ENCODE results near the gene AKR1B15.

AKR1B15 gene

GRCh38 chr7:134612197-134612596, 63.3 kb downstream of the AKR1B15 start:
- no peak for ATAC-seq (replicated peaks; ENCODE audit: extremely low read depth, poor library complexity, severe bottlenecking)
- no peaks in the 10 kb centered on the region for H3K4me1 Mint-ChIP-seq
- H3K4me3 Mint-ChIP-seq: no peak overlapping the region
- no peaks in the 10 kb centered on the region for H3K9me3 Mint-ChIP-seq
- H3K36me3 Mint-ChIP-seq (ENCODE audit: insufficient read depth): no peaks in the 10 kb centered on the region
- H3K27ac Mint-ChIP-seq (ENCODE audit: low read depth): no peak overlapping the region
- peaks cover 44% of the 10 kb centered on the region for H3K27me3 Mint-ChIP-seq
- DNase-seq (ENCODE audit: low spot score in 2 of 2): no peak

GRCh38 chr7:134613623-134614347, 64.9 kb downstream of the AKR1B15 start:
- H3K27ac Mint-ChIP-seq (ENCODE audit: low read depth): no peak overlapping the region
- no peak for DNase-seq (ENCODE audit: low spot score in 2 of 2)
- no peaks in the 10 kb centered on the region for H3K9me3 Mint-ChIP-seq
- H3K36me3 Mint-ChIP-seq (ENCODE audit: insufficient read depth): no peaks in the 10 kb centered on the region
- peaks cover 35% of the 10 kb centered on the region for H3K27me3 Mint-ChIP-seq
- no peaks in the 10 kb centered on the region for H3K4me1 Mint-ChIP-seq
- no peak for ATAC-seq (replicated peaks; ENCODE audit: extremely low read depth, poor library complexity, severe bottlenecking)
- H3K4me3 Mint-ChIP-seq: no peak overlapping the region

- Mint-ChIP-seq H3K9me3 (no peaks in the 10 kb centered on the region), H3K4me1 (no peaks in the 10 kb centered on the region), H3K27me3 (peaks cover 29% of the 10 kb centered on the region), H3K36me3 (ENCODE audit: insufficient read depth) (no peaks in the 10 kb centered on the region), H3K27ac (ENCODE audit: low read depth) (no peak overlapping the region), H3K4me3 (no peak overlapping the region)
- ATAC-seq (replicated peaks; ENCODE audit: extremely low read depth, poor library complexity, severe bottlenecking) (no peak), DNase-seq (ENCODE audit: low spot score in 2 of 2) (no peak)
These were observed 67.7 kb downstream of the AKR1B15 start for GRCh38 chr7:134616611-134617010.

- peaks cover 44% of the 10 kb centered on the region for H3K27me3 Mint-ChIP-seq
- ATAC-seq (replicated peaks; ENCODE audit: extremely low read depth, poor library complexity, severe bottlenecking): no peak
These were observed 70.0 kb downstream of the AKR1B15 start for GRCh38 chr7:134618756-134619530.

GRCh38 chr7:134619627-134620331, 70.9 kb downstream of the AKR1B15 start:
- peaks cover 50% of the 10 kb centered on the region for H3K27me3 Mint-ChIP-seq
- H3K36me3 Mint-ChIP-seq (ENCODE audit: insufficient read depth): no peaks in the 10 kb centered on the region
- ATAC-seq (replicated peaks; ENCODE audit: extremely low read depth, poor library complexity, severe bottlenecking): no peak
- no peak overlapping the region for H3K4me3 Mint-ChIP-seq
- no peaks in the 10 kb centered on the region for H3K9me3 Mint-ChIP-seq
- DNase-seq (ENCODE audit: low spot score in 2 of 2): no peak
- no peak overlapping the region for H3K27ac Mint-ChIP-seq (ENCODE audit: low read depth)
- H3K4me1 Mint-ChIP-seq: no peaks in the 10 kb centered on the region

More at GRCh38 chr7:134618756-134619530, 70.0 kb downstream of the AKR1B15 start:
- Mint-ChIP-seq H3K4me3 (no peak overlapping the region), H3K4me1 (no peaks in the 10 kb centered on the region), H3K36me3 (ENCODE audit: insufficient read depth) (no peaks in the 10 kb centered on the region), H3K9me3 (no peaks in the 10 kb centered on the region), H3K27ac (ENCODE audit: low read depth) (no peak overlapping the region)
- no peak for DNase-seq (ENCODE audit: low spot score in 2 of 2)

GRCh38 chr7:134622303-134622995, 73.5 kb downstream of the AKR1B15 start:
- peaks cover 57% of the 10 kb centered on the region for H3K27me3 Mint-ChIP-seq
- H3K36me3 Mint-ChIP-seq (ENCODE audit: insufficient read depth): no peaks in the 10 kb centered on the region
- ATAC-seq (replicated peaks; ENCODE audit: extremely low read depth, poor library complexity, severe bottlenecking): no peak

GRCh38 chr7:134623193-134623592, 74.3 kb downstream of the AKR1B15 start:
- H3K4me3 Mint-ChIP-seq: no peak overlapping the region
- no peaks in the 10 kb centered on the region for H3K9me3 Mint-ChIP-seq
- no peaks in the 10 kb centered on the region for H3K36me3 Mint-ChIP-seq (ENCODE audit: insufficient read depth)
- H3K27me3 Mint-ChIP-seq: peaks cover 65% of the 10 kb centered on the region
- no peak for DNase-seq (ENCODE audit: low spot score in 2 of 2)
- H3K4me1 Mint-ChIP-seq: no peaks in the 10 kb centered on the region
- no peak overlapping the region for H3K27ac Mint-ChIP-seq (ENCODE audit: low read depth)
- no peak for ATAC-seq (replicated peaks; ENCODE audit: extremely low read depth, poor library complexity, severe bottlenecking)

More at GRCh38 chr7:134622303-134622995, 73.5 kb downstream of the AKR1B15 start:
- DNase-seq (ENCODE audit: low spot score in 2 of 2): no peak
- H3K4me1 Mint-ChIP-seq: no peaks in the 10 kb centered on the region
- no peak overlapping the region for H3K4me3 Mint-ChIP-seq
- no peaks in the 10 kb centered on the region for H3K9me3 Mint-ChIP-seq
- H3K27ac Mint-ChIP-seq (ENCODE audit: low read depth): no peak overlapping the region

GRCh38 chr7:134625550-134625949, 76.6 kb downstream of the AKR1B15 start:
- no peaks in the 10 kb centered on the region for H3K4me1 Mint-ChIP-seq
- no peaks in the 10 kb centered on the region for H3K9me3 Mint-ChIP-seq
- no peaks in the 10 kb centered on the region for H3K36me3 Mint-ChIP-seq (ENCODE audit: insufficient read depth)
- no peak for ATAC-seq (replicated peaks; ENCODE audit: extremely low read depth, poor library complexity, severe bottlenecking)
- no peak for DNase-seq (ENCODE audit: low spot score in 2 of 2)
- peaks cover 79% of the 10 kb centered on the region for H3K27me3 Mint-ChIP-seq
- H3K27ac Mint-ChIP-seq (ENCODE audit: low read depth): no peak overlapping the region
- no peak overlapping the region for H3K4me3 Mint-ChIP-seq

GRCh38 chr7:134627109-134627774, 78.3 kb downstream of the AKR1B15 start:
- Mint-ChIP-seq H3K27me3 (peaks cover 77% of the 10 kb centered on the region), H3K9me3 (no peaks in the 10 kb centered on the region), H3K4me3 (no peak overlapping the region), H3K4me1 (no peaks in the 10 kb centered on the region), H3K27ac (ENCODE audit: low read depth) (no peak overlapping the region), H3K36me3 (ENCODE audit: insufficient read depth) (no peaks in the 10 kb centered on the region)
- ATAC-seq (replicated peaks; ENCODE audit: extremely low read depth, poor library complexity, severe bottlenecking) (no peak), DNase-seq (ENCODE audit: low spot score in 2 of 2) (no peak)

GRCh38 chr7:134627775-134628153, 78.9 kb downstream of the AKR1B15 start:
- DNase-seq (ENCODE audit: low spot score in 2 of 2) (no peak), ATAC-seq (replicated peaks; ENCODE audit: extremely low read depth, poor library complexity, severe bottlenecking) (no peak)
- H3K9me3 Mint-ChIP-seq: no peaks in the 10 kb centered on the region
- H3K4me3 Mint-ChIP-seq: no peak overlapping the region
- peaks cover 71% of the 10 kb centered on the region for H3K27me3 Mint-ChIP-seq
- no peaks in the 10 kb centered on the region for H3K4me1 Mint-ChIP-seq
- no peak overlapping the region for H3K27ac Mint-ChIP-seq (ENCODE audit: low read depth)
- H3K36me3 Mint-ChIP-seq (ENCODE audit: insufficient read depth): no peaks in the 10 kb centered on the region

- Mint-ChIP-seq H3K9me3 (no peaks in the 10 kb centered on the region), H3K36me3 (ENCODE audit: insufficient read depth) (no peaks in the 10 kb centered on the region), H3K4me1 (no peaks in the 10 kb centered on the region), H3K4me3 (no peak overlapping the region), H3K27me3 (peaks cover 61% of the 10 kb centered on the region), H3K27ac (ENCODE audit: low read depth) (no peak overlapping the region)
- ATAC-seq (replicated peaks; ENCODE audit: extremely low read depth, poor library complexity, severe bottlenecking) (no peak), DNase-seq (ENCODE audit: low spot score in 2 of 2) (no peak)
These were observed 80.5 kb downstream of the AKR1B15 start for GRCh38 chr7:134629445-134629844.

All from central memory CD8-positive, alpha-beta T cell (primary cell).